ENCODE data around the gene ADCY9. TPM values are rescaled to one million over a fixed set of nuclear protein-coding genes. Genes with fewer than 3 reads are reported as not detected.

Gene ADCY9
- total RNA-seq, 1 experiment from 2014 or later, result 9.8 TPM

GRCh38 chr16:4051591-4051990, 64.7 kb downstream of the ADCY9 start:
- CTCF ChIA-PET, result no interaction called here

More at GRCh38 chr16:4051591-4051990, 64.7 kb downstream of the ADCY9 start:
- Histone ChIP-seq H3K4me3 (replicated peaks in 1 of 2; ENCODE audit: low read depth in 1 of 2, low read length in 2 of 2) (no peak overlapping the region), H3K4me2 (ENCODE audit: low read length) (no peak overlapping the region), H3K27ac (ENCODE audit: low read depth, low read length) (no peak overlapping the region), H3K79me2 (ENCODE audit: insufficient read depth, low read length) (no peaks in the 10 kb centered on the region), H3K36me3 (ENCODE audit: control insufficient read depth in 1 of 2, insufficient read depth in 2 of 2, low read length in 2 of 2) (no peaks in the 10 kb centered on the region), H2AFZ (ENCODE audit: low read depth, low read length, poor library complexity, severe bottlenecking) (no peak overlapping the region), H3K4me1 (ENCODE audit: control insufficient read depth in 1 of 2, insufficient read depth in 2 of 2, low read length in 2 of 2) (peaks cover 24 to 37% of the 10 kb centered on the region in 2 experiments; a peak in 3 of 4 replicates), H3K9me3 (ENCODE audit: control insufficient read depth in 1 of 2, insufficient read depth in 1 of 2, low read depth in 1 of 2, low read length in 2 of 2) (no peaks in the 10 kb centered on the region), H3K27me3 (ENCODE audit: insufficient read depth, low read length) (no peaks in the 10 kb centered on the region), H3K9ac (ENCODE audit: low read length) (no peak overlapping the region), H4K20me1 (ENCODE audit: insufficient read depth) (no peaks in the 10 kb centered on the region), H3K9me2 (ENCODE audit: insufficient read depth) (no peaks in the 10 kb centered on the region)
- intact Hi-C loops (cut with micrococcal nuclease), result no loop called here
- no TSS peak for BruUV-seq (replicated peaks)
- RAD21 ChIA-PET (ENCODE audit: low non-redundant PET in 1 of 2, low total read pairs in 2 of 2, uncharacterized antibody in 2 of 2, unreplicated experiment in 2 of 2), result no interaction called here
- no peak for TF ChIP-seq POLR2A (IDR thresholded peaks at IDR 0.05; ENCODE audit: borderline replicate concordance, extremely low read depth, insufficient read depth, insufficient read length)
- no peak for TF ChIP-seq ELF1 (IDR thresholded peaks at IDR 0.05; ENCODE audit: borderline replicate concordance, low read depth)
- TF ChIP-seq EGR1 (IDR thresholded peaks at IDR 0.05; ENCODE audit: low read depth), result no peak
- no peak for TF ChIP-seq CEBPB (IDR thresholded peaks at IDR 0.05; ENCODE audit: low read depth)
- TF ChIP-seq EZH2 (IDR thresholded peaks at IDR 0.05), result no peak
- TF ChIP-seq YY1 (IDR thresholded peaks at IDR 0.05; ENCODE audit: extremely low read depth, insufficient replicate concordance, low read depth, low read length), result no peak
- no peak for TF ChIP-seq CTCF (IDR thresholded peaks at IDR 0.05 in 2 of 3, conservative IDR thresholded peaks at IDR 0.05 in 1 of 3; ENCODE audit: borderline replicate concordance in 1 of 3, insufficient read depth in 1 of 3, low read depth in 2 of 3, low read length in 2 of 3)
- TF ChIP-seq, protein P1, sequence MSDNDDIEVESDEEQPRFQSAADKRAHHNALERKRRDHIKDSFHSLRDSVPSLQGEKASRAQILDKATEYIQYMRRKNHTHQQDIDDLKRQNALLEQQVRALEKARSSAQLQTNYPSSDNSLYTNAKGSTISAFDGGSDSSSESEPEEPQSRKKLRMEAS (IDR thresholded peaks at IDR 0.05), result no peak
- TF ChIP-seq, protein P2, sequence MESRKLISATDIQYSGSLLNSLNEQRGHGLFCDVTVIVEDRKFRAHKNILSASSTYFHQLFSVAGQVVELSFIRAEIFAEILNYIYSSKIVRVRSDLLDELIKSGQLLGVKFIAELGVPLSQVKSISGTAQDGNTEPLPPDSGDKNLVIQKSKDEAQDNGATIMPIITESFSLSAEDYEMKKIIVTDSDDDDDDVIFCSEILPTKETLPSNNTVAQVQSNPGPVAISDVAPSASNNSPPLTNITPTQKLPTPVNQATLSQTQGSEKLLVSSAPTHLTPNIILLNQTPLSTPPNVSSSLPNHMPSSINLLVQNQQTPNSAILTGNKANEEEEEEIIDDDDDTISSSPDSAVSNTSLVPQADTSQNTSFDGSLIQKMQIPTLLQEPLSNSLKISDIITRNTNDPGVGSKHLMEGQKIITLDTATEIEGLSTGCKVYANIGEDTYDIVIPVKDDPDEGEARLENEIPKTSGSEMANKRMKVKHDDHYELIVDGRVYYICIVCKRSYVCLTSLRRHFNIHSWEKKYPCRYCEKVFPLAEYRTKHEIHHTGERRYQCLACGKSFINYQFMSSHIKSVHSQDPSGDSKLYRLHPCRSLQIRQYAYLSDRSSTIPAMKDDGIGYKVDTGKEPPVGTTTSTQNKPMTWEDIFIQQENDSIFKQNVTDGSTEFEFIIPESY (IDR thresholded peaks at IDR 0.05; ENCODE audit: extremely low read depth, insufficient replicate concordance, low read length), result no peak
- TF ChIP-seq RAD21 (IDR thresholded peaks at IDR 0.05; ENCODE audit: low read depth), result no peak
- no peak for TF ChIP-seq SIN3A (IDR thresholded peaks at IDR 0.05; ENCODE audit: low read depth)
- no peak for TF ChIP-seq ZFX (IDR thresholded peaks at IDR 0.05)
- TF ChIP-seq EZH2phosphoT487 (IDR thresholded peaks at IDR 0.05; ENCODE audit: borderline replicate concordance), result no peak
- TF ChIP-seq TCF7L2 (IDR thresholded peaks at IDR 0.05; ENCODE audit: borderline replicate concordance, extremely low read depth, insufficient read depth, insufficient read length), result no peak
- TF ChIP-seq ZNF274 (IDR thresholded peaks at IDR 0.05; ENCODE audit: low read depth, low read length), result no peak
- DNase-seq (ENCODE audit: low read depth, low spot score) (no peak), ATAC-seq (no peak)
- POLR2A ChIA-PET, result no interaction called here

All from HCT116 (cell line).